Panc1 (cell line): ENCODE measurements around the gene ZBTB37.

Experiments used
- CTCF ChIP-seq: fragments of 450-650 bp; IDR thresholded peaks from 2 replicates; pipeline ENCODE4 v1.5.1; 2017; ENCODE audit warnings: mild to moderate bottlenecking
- POLR2AphosphoS5 ChIP-seq: IDR thresholded peaks from 2 replicates; pipeline ENCODE4 v1.6.1; 2012; ENCODE audit warnings: mild to moderate bottlenecking, low read depth, low read length, moderate library complexity
- TCF7L2 ChIP-seq: IDR thresholded peaks from 2 replicates; pipeline ENCODE4 v1.6.1; 2011; ENCODE audit warnings: mild to moderate bottlenecking, low read depth, low read length, inconsistent platforms
- TF ChIP-seq, protein P1 (sequence below), 2 experiments: IDR thresholded peaks; 2 replicates each; pipeline ENCODE4 v1.6.1; 2011 to 2012; ENCODE audit warnings: low read depth in 2 of 2, control low read depth in 1 of 2, low read length in 1 of 2, mild to moderate bottlenecking in 1 of 2, moderate library complexity in 1 of 2; ENCODE audit not compliant: insufficient read depth in 1 of 2

DNA sequence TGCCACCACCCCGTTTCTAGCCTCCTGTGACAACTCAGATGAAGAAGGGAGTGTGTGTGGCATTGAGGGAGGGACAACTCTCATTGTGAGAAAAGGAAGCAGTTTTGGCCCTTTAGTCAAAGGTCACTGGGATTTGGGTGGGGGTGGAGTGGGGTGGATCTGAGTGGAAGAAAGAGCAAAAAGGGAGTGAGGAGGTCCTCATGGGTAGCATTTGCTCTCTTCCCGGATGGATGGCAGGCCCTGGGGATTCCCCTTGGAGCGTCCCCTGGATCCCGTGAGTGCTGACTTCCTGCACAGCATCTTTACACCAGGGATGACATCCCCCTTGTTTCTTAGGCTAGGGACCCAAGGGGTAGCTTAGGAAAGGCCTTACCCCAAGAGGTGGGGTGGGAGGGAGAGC, 48.5 kb downstream of the ZBTB37 start:
- TF ChIP-seq CTCF (no peak), POLR2AphosphoS5 (no peak), TCF7L2 (no peak)
- TF ChIP-seq, protein P1, sequence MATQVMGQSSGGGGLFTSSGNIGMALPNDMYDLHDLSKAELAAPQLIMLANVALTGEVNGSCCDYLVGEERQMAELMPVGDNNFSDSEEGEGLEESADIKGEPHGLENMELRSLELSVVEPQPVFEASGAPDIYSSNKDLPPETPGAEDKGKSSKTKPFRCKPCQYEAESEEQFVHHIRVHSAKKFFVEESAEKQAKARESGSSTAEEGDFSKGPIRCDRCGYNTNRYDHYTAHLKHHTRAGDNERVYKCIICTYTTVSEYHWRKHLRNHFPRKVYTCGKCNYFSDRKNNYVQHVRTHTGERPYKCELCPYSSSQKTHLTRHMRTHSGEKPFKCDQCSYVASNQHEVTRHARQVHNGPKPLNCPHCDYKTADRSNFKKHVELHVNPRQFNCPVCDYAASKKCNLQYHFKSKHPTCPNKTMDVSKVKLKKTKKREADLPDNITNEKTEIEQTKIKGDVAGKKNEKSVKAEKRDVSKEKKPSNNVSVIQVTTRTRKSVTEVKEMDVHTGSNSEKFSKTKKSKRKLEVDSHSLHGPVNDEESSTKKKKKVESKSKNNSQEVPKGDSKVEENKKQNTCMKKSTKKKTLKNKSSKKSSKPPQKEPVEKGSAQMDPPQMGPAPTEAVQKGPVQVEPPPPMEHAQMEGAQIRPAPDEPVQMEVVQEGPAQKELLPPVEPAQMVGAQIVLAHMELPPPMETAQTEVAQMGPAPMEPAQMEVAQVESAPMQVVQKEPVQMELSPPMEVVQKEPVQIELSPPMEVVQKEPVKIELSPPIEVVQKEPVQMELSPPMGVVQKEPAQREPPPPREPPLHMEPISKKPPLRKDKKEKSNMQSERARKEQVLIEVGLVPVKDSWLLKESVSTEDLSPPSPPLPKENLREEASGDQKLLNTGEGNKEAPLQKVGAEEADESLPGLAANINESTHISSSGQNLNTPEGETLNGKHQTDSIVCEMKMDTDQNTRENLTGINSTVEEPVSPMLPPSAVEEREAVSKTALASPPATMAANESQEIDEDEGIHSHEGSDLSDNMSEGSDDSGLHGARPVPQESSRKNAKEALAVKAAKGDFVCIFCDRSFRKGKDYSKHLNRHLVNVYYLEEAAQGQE (IDR thresholded peaks at IDR 0.05; ENCODE audit: insufficient read depth in 1 of 2, low read depth in 2 of 2, low read length in 1 of 2) = no peak
